ENCODE measurements around the gene RAC2. TPM values are rescaled to one million over a fixed set of nuclear protein-coding genes. Genes with fewer than 3 reads are reported as not detected.

Gene RAC2
- total and polyA plus RNA-seq, 4 donors, result 16.7 to 217 (median 55.2) TPM

DNA sequence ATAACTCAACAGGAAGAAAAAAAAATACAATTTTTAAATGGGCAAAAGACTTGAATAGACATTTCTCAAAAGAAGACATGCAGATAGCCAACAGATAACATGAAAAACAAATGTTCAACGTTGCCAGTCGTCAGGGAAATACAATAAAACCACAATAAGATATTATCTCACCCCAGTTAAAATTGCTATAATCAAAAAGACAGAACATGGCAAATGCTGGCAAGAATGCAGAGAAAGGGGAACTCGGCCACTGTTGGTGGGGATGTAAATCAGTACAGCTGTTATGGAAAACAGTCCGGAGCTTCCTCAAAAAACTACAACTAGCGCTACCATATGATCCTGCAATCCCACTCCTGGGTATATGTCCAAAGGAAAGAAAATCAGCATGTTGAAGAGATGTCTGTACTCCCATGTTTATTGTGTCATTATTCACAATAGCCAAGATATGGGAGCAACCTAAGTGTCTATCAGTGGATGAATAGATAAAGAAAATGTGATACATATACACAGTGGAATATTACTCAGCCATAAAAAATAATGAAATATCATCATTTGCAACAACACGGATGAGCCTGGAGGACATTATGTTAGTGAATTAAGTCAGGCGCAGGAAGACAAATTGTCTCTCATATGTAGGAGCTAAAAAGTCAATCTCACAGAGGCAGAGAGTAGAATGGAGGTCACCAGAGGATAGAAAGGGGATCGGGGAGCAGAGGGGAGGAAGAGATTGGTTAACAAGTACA, 26.0 kb upstream of the RAC2 start:
- no peak overlapping the region for H3K27ac ChIP-seq (ENCODE audit: low read depth in 1 of 2, low read length in 1 of 2)
- peaks cover 0 to 3% (median 0%) of the 10 kb centered on the region in 5 donors for H3K4me1 ChIP-seq (ENCODE audit: control insufficient read depth in 5 of 5, insufficient read depth in 5 of 5, low read length in 5 of 5)
- DNase-seq (peak in 1 of 3 donors; percentile 10), ATAC-seq (ENCODE audit: insufficient read depth, low FRiP score) (no peak)
- H3K27me3 ChIP-seq (ENCODE audit: control insufficient read depth in 3 of 3, insufficient read depth in 3 of 3, low read length in 2 of 3), result no peaks in the 10 kb centered on the region
- WGBS, 2 donors, result 56 to 74% methylated on average over 8 of the region's 8 CpGs
- H3K4me3 ChIP-seq, result no peak overlapping the region
- no peaks in the 10 kb centered on the region for H3K36me3 ChIP-seq (ENCODE audit: control insufficient read depth in 4 of 4, insufficient read depth in 4 of 4, low read length in 4 of 4)
- TF ChIP-seq, protein P1, sequence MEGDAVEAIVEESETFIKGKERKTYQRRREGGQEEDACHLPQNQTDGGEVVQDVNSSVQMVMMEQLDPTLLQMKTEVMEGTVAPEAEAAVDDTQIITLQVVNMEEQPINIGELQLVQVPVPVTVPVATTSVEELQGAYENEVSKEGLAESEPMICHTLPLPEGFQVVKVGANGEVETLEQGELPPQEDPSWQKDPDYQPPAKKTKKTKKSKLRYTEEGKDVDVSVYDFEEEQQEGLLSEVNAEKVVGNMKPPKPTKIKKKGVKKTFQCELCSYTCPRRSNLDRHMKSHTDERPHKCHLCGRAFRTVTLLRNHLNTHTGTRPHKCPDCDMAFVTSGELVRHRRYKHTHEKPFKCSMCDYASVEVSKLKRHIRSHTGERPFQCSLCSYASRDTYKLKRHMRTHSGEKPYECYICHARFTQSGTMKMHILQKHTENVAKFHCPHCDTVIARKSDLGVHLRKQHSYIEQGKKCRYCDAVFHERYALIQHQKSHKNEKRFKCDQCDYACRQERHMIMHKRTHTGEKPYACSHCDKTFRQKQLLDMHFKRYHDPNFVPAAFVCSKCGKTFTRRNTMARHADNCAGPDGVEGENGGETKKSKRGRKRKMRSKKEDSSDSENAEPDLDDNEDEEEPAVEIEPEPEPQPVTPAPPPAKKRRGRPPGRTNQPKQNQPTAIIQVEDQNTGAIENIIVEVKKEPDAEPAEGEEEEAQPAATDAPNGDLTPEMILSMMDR (IDR thresholded peaks at IDR 0.05; ENCODE audit: control extremely low read depth, extremely low read depth), result no peak
- no peaks in the 10 kb centered on the region for H3K9me3 ChIP-seq (ENCODE audit: control insufficient read depth in 4 of 4, insufficient read depth in 3 of 4, low read length in 3 of 4)
- H3K9ac ChIP-seq (ENCODE audit: insufficient read depth in 1 of 2, low read length in 2 of 2), result no peak overlapping the region

DNA sequence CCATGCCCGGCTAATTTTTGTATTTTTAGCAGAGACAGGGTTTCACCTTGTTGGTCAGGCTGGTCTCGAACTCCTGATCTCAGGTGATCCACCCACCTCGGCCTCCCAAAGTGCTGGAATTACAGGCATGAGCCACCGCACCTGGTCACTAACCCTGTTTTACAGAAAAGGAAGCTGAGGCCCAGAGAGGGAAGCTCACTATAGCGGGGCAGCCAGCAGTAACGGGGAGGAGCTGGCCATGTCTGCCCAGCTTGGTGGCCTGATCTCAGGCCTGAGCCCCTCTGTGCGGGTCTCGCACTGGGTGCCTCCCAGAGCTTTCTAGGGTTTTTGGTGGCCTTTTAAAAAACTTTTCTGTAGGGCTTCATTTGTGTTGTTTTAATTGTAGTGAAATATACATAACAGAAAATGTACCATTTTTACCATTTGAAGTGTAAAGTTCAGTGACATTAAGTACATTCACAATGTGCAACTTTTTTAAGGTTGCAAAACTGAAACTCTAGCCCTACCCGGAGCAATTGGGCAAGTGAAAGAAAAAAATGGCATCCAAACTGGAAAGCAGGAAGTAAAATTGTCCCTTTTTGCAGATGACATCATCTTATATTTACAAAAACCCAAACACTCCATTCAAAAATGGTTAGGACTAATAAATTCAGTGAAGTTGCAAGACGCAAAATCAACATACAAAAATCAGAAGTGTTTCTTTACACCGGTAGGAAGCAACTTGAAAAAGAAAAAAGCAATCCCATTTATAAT, 23.8 kb upstream of the RAC2 start:
- peak in 1 of 3 donors; percentile 22 for DNase-seq
- no peak for ATAC-seq (ENCODE audit: insufficient read depth, low FRiP score)
- no peak overlapping the region for H3K4me3 ChIP-seq
- no peaks in the 10 kb centered on the region for H3K27me3 ChIP-seq (ENCODE audit: control insufficient read depth in 3 of 3, insufficient read depth in 3 of 3, low read length in 2 of 3)
- H3K9me3 ChIP-seq (ENCODE audit: control insufficient read depth in 4 of 4, insufficient read depth in 3 of 4, low read length in 3 of 4), result peaks cover 0 to 9% (median 4%) of the 10 kb centered on the region in 4 donors
- H3K36me3 ChIP-seq (ENCODE audit: control insufficient read depth in 4 of 4, insufficient read depth in 4 of 4, low read length in 4 of 4), result no peaks in the 10 kb centered on the region
- TF ChIP-seq, protein P1 (IDR thresholded peaks at IDR 0.05; ENCODE audit: control extremely low read depth, extremely low read depth), result no peak
- peaks cover 0 to 3% (median 0%) of the 10 kb centered on the region in 5 donors for H3K4me1 ChIP-seq (ENCODE audit: control insufficient read depth in 5 of 5, insufficient read depth in 5 of 5, low read length in 5 of 5)
- 52 to 60% methylated on average over 11 of the region's 11 CpGs for WGBS, 2 donors
- H3K9ac ChIP-seq (ENCODE audit: insufficient read depth in 1 of 2, low read length in 2 of 2), result peak overlapping the region in 1 of 2 donors; percentile 14
- peak overlapping the region in 1 of 2 donors; percentile 78 for H3K27ac ChIP-seq (ENCODE audit: low read depth in 1 of 2, low read length in 1 of 2)

DNA sequence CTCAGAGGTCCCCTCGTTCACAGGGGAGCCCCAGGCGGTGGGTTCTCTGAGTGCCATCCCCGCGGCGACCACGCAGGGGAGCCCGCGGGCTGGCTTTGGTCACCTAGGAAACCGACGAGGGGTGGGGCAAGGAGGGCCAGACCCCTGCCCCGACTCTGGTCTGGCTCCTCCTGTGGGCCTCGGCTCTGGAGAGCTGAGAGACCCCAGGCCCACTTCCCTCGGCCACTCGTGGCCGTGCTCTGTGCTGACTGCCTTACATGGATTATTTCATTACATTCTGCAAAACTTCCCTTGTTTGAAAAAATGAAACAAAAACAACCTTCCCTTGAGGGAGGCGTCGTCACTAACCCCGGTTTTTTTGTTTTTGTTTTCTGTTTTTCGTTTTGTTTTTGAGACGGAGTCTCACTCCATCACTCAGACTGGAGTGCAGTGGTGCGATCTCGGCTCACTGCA, 23.1 kb upstream of the RAC2 start:
- Histone ChIP-seq H3K4me1 (ENCODE audit: control insufficient read depth in 5 of 5, insufficient read depth in 5 of 5, low read length in 5 of 5) (peaks cover 0 to 3% (median 0%) of the 10 kb centered on the region in 5 donors), H3K9ac (ENCODE audit: insufficient read depth in 1 of 2, low read length in 2 of 2) (peak overlapping the region; percentile 14 to 46), H3K27ac (ENCODE audit: low read depth in 1 of 2, low read length in 1 of 2) (peak overlapping the region in 1 of 2 donors; percentile 17), H3K9me3 (ENCODE audit: control insufficient read depth in 4 of 4, insufficient read depth in 3 of 4, low read length in 3 of 4) (peaks cover 0 to 9% (median 4%) of the 10 kb centered on the region in 4 donors), H3K27me3 (ENCODE audit: control insufficient read depth in 3 of 3, insufficient read depth in 3 of 3, low read length in 2 of 3) (no peaks in the 10 kb centered on the region), H3K36me3 (ENCODE audit: control insufficient read depth in 4 of 4, insufficient read depth in 4 of 4, low read length in 4 of 4) (no peaks in the 10 kb centered on the region), H3K4me3 (no peak overlapping the region)
- 6 to 8% methylated on average over 22 of the region's 22 CpGs for WGBS, 2 donors
- DNase-seq, result peak; percentile 59 to 73 (median 68)
- TF ChIP-seq, protein P1 (IDR thresholded peaks at IDR 0.05; ENCODE audit: control extremely low read depth, extremely low read depth), result peak; percentile 36
- ATAC-seq (ENCODE audit: insufficient read depth, low FRiP score), result peak; percentile 76

Measured in lung (tissue), 12 donors.